ENCODE measurements around the gene GBA3.

- no peak for TF ChIP-seq POU6F1 (CRISPR knock-in tag; IDR thresholded peaks at IDR 0.05; ENCODE audit: borderline replicate concordance, low read depth)
- no peak for TF ChIP-seq PPARA (CRISPR knock-in tag; IDR thresholded peaks at IDR 0.05; ENCODE audit: borderline replicate concordance)
- no peak for TF ChIP-seq ZNF8 (CRISPR knock-in tag; IDR thresholded peaks at IDR 0.05)
- no peak for TF ChIP-seq ISL1 (CRISPR knock-in tag; IDR thresholded peaks at IDR 0.05)
- TF ChIP-seq CSRNP3 (CRISPR knock-in tag; IDR thresholded peaks at IDR 0.05): no peak
- TF ChIP-seq ZNF565 (CRISPR knock-in tag; conservative IDR thresholded peaks at IDR 0.05; ENCODE audit: low read depth): no peak
- no peak for TF ChIP-seq ZFP30 (CRISPR knock-in tag; IDR thresholded peaks at IDR 0.05)
- TF ChIP-seq TSHZ2 (CRISPR knock-in tag; IDR thresholded peaks at IDR 0.05): no peak
- no peak for TF ChIP-seq ESRRG (CRISPR knock-in tag; IDR thresholded peaks at IDR 0.05)
- TF ChIP-seq CREB5 (CRISPR knock-in tag; IDR thresholded peaks at IDR 0.05; ENCODE audit: low read depth): no peak
- no peak for TF ChIP-seq TOX (CRISPR knock-in tag; IDR thresholded peaks at IDR 0.05; ENCODE audit: borderline replicate concordance)
- no peak for TF ChIP-seq PATZ1 (CRISPR knock-in tag; IDR thresholded peaks at IDR 0.05; ENCODE audit: borderline replicate concordance)
- TF ChIP-seq CSDC2 (CRISPR knock-in tag; IDR thresholded peaks at IDR 0.05): no peak
Measured at GRCh38 chr4:22668702-22669101, 24.0 kb upstream of the GBA3 start.

All from SK-N-SH treated with all-trans-retinoic acid at 6 μM for 48 hours (cell line).